IMR-90 (cell line): ENCODE results near the gene TPM3.

Experiments used
- CHD1 ChIP-seq: IDR thresholded peaks from 2 replicates; pipeline ENCODE4 v1.6.1; 2012; ENCODE audit warnings: low read depth, low read length, improper control_type of control experiment
- NFE2L2 ChIP-seq: fragments of 150-350 bp; IDR thresholded peaks from 2 replicates; pipeline ENCODE4 v1.6.1; 2016; ENCODE audit warnings: low read depth, mild to moderate bottlenecking, low read length
- TF ChIP-seq, protein P1 (sequence below): conservative IDR thresholded peaks from 2 replicates; pipeline ENCODE4 v1.5.1; 2012; ENCODE audit warnings: mild to moderate bottlenecking, low read depth, low read length, improper control_type of control experiment
- TF ChIP-seq, protein P2 (sequence below): fragments of 150-350 bp; IDR thresholded peaks from 2 replicates; pipeline ENCODE4 v1.6.1; 2016; ENCODE audit warnings: low read depth, mild to moderate bottlenecking, low read length, moderate library complexity, borderline replicate concordance

- TF ChIP-seq, protein P1, sequence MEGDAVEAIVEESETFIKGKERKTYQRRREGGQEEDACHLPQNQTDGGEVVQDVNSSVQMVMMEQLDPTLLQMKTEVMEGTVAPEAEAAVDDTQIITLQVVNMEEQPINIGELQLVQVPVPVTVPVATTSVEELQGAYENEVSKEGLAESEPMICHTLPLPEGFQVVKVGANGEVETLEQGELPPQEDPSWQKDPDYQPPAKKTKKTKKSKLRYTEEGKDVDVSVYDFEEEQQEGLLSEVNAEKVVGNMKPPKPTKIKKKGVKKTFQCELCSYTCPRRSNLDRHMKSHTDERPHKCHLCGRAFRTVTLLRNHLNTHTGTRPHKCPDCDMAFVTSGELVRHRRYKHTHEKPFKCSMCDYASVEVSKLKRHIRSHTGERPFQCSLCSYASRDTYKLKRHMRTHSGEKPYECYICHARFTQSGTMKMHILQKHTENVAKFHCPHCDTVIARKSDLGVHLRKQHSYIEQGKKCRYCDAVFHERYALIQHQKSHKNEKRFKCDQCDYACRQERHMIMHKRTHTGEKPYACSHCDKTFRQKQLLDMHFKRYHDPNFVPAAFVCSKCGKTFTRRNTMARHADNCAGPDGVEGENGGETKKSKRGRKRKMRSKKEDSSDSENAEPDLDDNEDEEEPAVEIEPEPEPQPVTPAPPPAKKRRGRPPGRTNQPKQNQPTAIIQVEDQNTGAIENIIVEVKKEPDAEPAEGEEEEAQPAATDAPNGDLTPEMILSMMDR = no peak
- TF ChIP-seq CHD1 (no peak), NFE2L2 (no peak)
- TF ChIP-seq, protein P2, sequence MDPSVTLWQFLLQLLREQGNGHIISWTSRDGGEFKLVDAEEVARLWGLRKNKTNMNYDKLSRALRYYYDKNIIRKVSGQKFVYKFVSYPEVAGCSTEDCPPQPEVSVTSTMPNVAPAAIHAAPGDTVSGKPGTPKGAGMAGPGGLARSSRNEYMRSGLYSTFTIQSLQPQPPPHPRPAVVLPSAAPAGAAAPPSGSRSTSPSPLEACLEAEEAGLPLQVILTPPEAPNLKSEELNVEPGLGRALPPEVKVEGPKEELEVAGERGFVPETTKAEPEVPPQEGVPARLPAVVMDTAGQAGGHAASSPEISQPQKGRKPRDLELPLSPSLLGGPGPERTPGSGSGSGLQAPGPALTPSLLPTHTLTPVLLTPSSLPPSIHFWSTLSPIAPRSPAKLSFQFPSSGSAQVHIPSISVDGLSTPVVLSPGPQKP = no peak
Observed at GRCh38 chr1:154222918-154223317, 31.0 kb upstream of the TPM3 start.
